MG63 (cell line): ENCODE measurements around the gene ALOX12B. TPM values are rescaled to one million over a fixed set of nuclear protein-coding genes. Genes with fewer than 3 reads are reported as not detected.

Source experiments
- DNase-seq: peaks from one replicate; pipeline ENCODE4 v3.0.0-alpha.2; 2020
- H3K27me3 ChIP-seq: fragments of 250-450 bp; sonication (Bioruptor Pico); 2 replicates; pipeline ENCODE4 v1.5.1; 2020; ENCODE audit warnings: mild to moderate bottlenecking, moderate library complexity
- H3K36me3 ChIP-seq: fragments of 250-450 bp; sonication (Bioruptor Pico); 2 replicates; pipeline ENCODE4 v1.5.1; 2020; ENCODE audit warnings: mild to moderate bottlenecking, moderate library complexity
- H3K4me3 ChIP-seq: fragments of 250-450 bp; sonication (Bioruptor Pico); 2 replicates; pipeline ENCODE4 v1.5.1; 2020; ENCODE audit warnings: mild to moderate bottlenecking, moderate library complexity
- H3K9me3 ChIP-seq: fragments of 250-450 bp; sonication (Bioruptor Pico); 2 replicates; pipeline ENCODE4 v1.5.1; 2020; ENCODE audit warnings: mild to moderate bottlenecking, moderate library complexity
- total RNA-seq: library from RNA; depleted of rRNA; stranded (reverse); fragments of >200 nt; shearing (Covaris generic); gene quantifications from 2 replicates; pipeline ENCODE4 v1.2.3, GENCODE V29; 2014; ENCODE audit warnings: low replicate concordance; rRNA removed

Gene ALOX12B
- not detected in 2 replicates for total RNA-seq

GRCh38 chr17:8087075-8087951 is at the start of gene ALOX12B:
ALOX12B (minus strand) TSS chr17:8087716; CDS start chr17:8087442, 274 bp downstream.
- Histone ChIP-seq H3K9me3 (no peaks in the 10 kb centered on the region), H3K27me3 (peaks cover 13% of the 10 kb centered on the region), H3K4me3 (no peak within 1 kb of the TSS), H3K36me3 (no peaks in the 10 kb centered on the region)
- no peak for DNase-seq

- Histone ChIP-seq H3K9me3 (no peaks in the 10 kb centered on the region), H3K27me3 (no peaks in the 10 kb centered on the region), H3K4me3 (no peak overlapping the region), H3K36me3 (no peaks in the 10 kb centered on the region)
- DNase-seq = no peak
Measured at GRCh38 chr17:8133941-8134340, 46.4 kb upstream of the ALOX12B start.

- Histone ChIP-seq H3K27me3 (no peaks in the 10 kb centered on the region), H3K9me3 (no peaks in the 10 kb centered on the region), H3K4me3 (no peak overlapping the region)
Measured at GRCh38 chr17:8133399-8133798, 45.9 kb upstream of the ALOX12B start.

GRCh38 chr17:8131844-8132441 is 44.4 kb upstream of the ALOX12B start:
- DNase-seq = no peak
- H3K9me3 ChIP-seq = no peaks in the 10 kb centered on the region
- no peaks in the 10 kb centered on the region for H3K27me3 ChIP-seq
- H3K36me3 ChIP-seq = no peaks in the 10 kb centered on the region
- H3K4me3 ChIP-seq = no peak overlapping the region

More at GRCh38 chr17:8133399-8133798, 45.9 kb upstream of the ALOX12B start:
- no peak for DNase-seq
- H3K36me3 ChIP-seq = no peaks in the 10 kb centered on the region

- no peak for DNase-seq
- peaks cover 22% of the 10 kb centered on the region for H3K27me3 ChIP-seq
- peak overlapping the region; percentile 80; the same call in 1 of the 2 replicates for H3K4me3 ChIP-seq
- no peaks in the 10 kb centered on the region for H3K9me3 ChIP-seq
- H3K36me3 ChIP-seq = no peaks in the 10 kb centered on the region
Measured at GRCh38 chr17:8128125-8128784, 40.7 kb upstream of the ALOX12B start.

- no peaks in the 10 kb centered on the region for H3K9me3 ChIP-seq
- no peaks in the 10 kb centered on the region for H3K36me3 ChIP-seq
- peaks cover 28% of the 10 kb centered on the region for H3K27me3 ChIP-seq
- peak; percentile 62 for DNase-seq
- H3K4me3 ChIP-seq = peak overlapping the region; percentile 80
Measured at GRCh38 chr17:8126491-8127066, 39.1 kb upstream of the ALOX12B start.

- no peaks in the 10 kb centered on the region for H3K9me3 ChIP-seq
- H3K36me3 ChIP-seq = no peaks in the 10 kb centered on the region
- peak overlapping the region; percentile 80 for H3K4me3 ChIP-seq
- DNase-seq = peak; percentile 36
- H3K27me3 ChIP-seq = peaks cover 28% of the 10 kb centered on the region
Measured at GRCh38 chr17:8125947-8126490, 38.5 kb upstream of the ALOX12B start.

- no peaks in the 10 kb centered on the region for H3K36me3 ChIP-seq
- H3K27me3 ChIP-seq = peaks cover 28% of the 10 kb centered on the region
- peak overlapping the region; percentile 80 for H3K4me3 ChIP-seq
- peak; percentile 68 for DNase-seq
- no peaks in the 10 kb centered on the region for H3K9me3 ChIP-seq
Measured at GRCh38 chr17:8125154-8125946, 37.8 kb upstream of the ALOX12B start.

GRCh38 chr17:8124350-8125153 is 37.0 kb upstream of the ALOX12B start:
- H3K27me3 ChIP-seq = peaks cover 28% of the 10 kb centered on the region
- DNase-seq = no peak

GRCh38 chr17:8123695-8124349 is 36.3 kb upstream of the ALOX12B start, which contains the start of gene HES7:
HES7 (minus strand) TSS chr17:8124106; CDS start chr17:8124084, 22 bp downstream.
- DNase-seq = no peak
- peaks cover 28% of the 10 kb centered on the region for H3K27me3 ChIP-seq
- H3K36me3 ChIP-seq = no peaks in the 10 kb centered on the region
- H3K9me3 ChIP-seq = no peaks in the 10 kb centered on the region
- peak within 1 kb of the TSS; percentile 80 for H3K4me3 ChIP-seq

More at GRCh38 chr17:8124350-8125153, 37.0 kb upstream of the ALOX12B start:
- Histone ChIP-seq H3K36me3 (no peaks in the 10 kb centered on the region), H3K4me3 (peak overlapping the region; percentile 80), H3K9me3 (no peaks in the 10 kb centered on the region)

- H3K9me3 ChIP-seq = no peaks in the 10 kb centered on the region
- peaks cover 28% of the 10 kb centered on the region for H3K27me3 ChIP-seq
- H3K4me3 ChIP-seq = peak overlapping the region; percentile 80
- no peaks in the 10 kb centered on the region for H3K36me3 ChIP-seq
- peak; percentile 33 for DNase-seq
Measured at GRCh38 chr17:8122924-8123694, 35.6 kb upstream of the ALOX12B start.

- H3K4me3 ChIP-seq = peak overlapping the region; percentile 80
- no peaks in the 10 kb centered on the region for H3K36me3 ChIP-seq
- H3K9me3 ChIP-seq = no peaks in the 10 kb centered on the region
- DNase-seq = peak; percentile 27
- H3K27me3 ChIP-seq = peaks cover 28% of the 10 kb centered on the region
Measured at GRCh38 chr17:8122422-8122923, 35.0 kb upstream of the ALOX12B start.

- H3K9me3 ChIP-seq = no peaks in the 10 kb centered on the region
- H3K27me3 ChIP-seq = peaks cover 28% of the 10 kb centered on the region
- H3K36me3 ChIP-seq = no peaks in the 10 kb centered on the region
- peak; percentile 70 for DNase-seq
- peak overlapping the region; percentile 80 for H3K4me3 ChIP-seq
Measured at GRCh38 chr17:8121681-8122421, 34.3 kb upstream of the ALOX12B start.
